K562 (cell line): ENCODE results near the gene RPL39L.

Experiments used
- CREB1 ChIP-seq, 2 experiments: sonication (generic) in 1 of 2; formaldehyde crosslinking in 1 of 2; IDR thresholded peaks; 2 replicates each; pipeline versions ENCODE4 v1.6.1 to v1.8.0; 2012 to 2022; ENCODE audit warnings: inconsistent platforms in 1 of 2, mild to moderate bottlenecking in 1 of 2, missing genetic modification reagents in 1 of 2, moderate library complexity in 1 of 2
- KLF10 ChIP-seq: fragments of 250-450 bp; sonication (Bioruptor Pico); IDR thresholded peaks from 2 replicates; pipeline ENCODE4 v1.6.1; 2021; ENCODE audit warnings: matching md5 sums
- NFRKB ChIP-seq: fragments of 450-650 bp; IDR thresholded peaks from 2 replicates; pipeline ENCODE4 v1.6.1; 2016; ENCODE audit warnings: low read depth

- TF ChIP-seq NFRKB (no peak), CREB1 (IDR thresholded peaks at IDR 0.05) (no peak), CREB1 (CRISPR knock-in tag; IDR thresholded peaks at IDR 0.05) (no peak), KLF10 (CRISPR knock-in tag) (no peak)
Observed at GRCh38 chr3:187131981-187132380, 7.3 kb downstream of the RPL39L start.
